Measurements from ENCODE around the gene EPB41. TPM values are rescaled to one million over a fixed set of nuclear protein-coding genes. Genes with fewer than 3 reads are reported as not detected.
A peak's percentile ranks its signal among the peaks of the same experiment; 100 is the strongest.
"Not testable (repeated sequence)": the region's sequence is repeated elsewhere in the genome, so short reads cannot be mapped to it uniquely, and the experiment has no call there.

Gene EPB41
- total RNA-seq, 2 donors from 2014 or later, result 193 to 221 TPM

DNA sequence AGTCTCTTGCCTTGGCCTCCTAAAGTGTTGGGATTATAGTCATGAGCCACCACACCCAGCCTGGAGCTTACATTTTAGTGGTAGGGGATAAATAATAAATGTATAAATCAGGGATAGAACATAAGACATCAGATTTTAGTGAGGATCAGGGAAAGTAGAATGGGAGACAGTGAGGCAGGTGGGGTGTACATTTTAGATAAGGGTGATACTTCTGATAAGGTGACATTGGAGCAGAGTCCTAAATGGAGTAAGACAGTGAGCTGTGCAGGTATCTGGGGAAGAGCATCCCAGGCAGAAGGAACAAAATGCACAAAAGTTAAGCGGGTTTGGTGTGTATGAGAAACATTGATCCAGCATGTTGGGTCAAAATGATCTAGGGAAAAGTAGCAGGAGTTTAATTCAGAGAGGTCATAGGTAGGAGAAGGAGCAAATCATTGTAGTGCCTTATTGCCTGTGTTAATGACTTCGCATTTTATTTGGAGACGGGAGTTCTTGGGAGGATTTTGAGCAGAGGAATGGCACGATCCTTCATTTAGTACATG is 11.1 kb downstream of the EPB41 start:
- Mint-ChIP-seq H3K4me3 (peak overlapping the region; percentile 55), H3K27ac (peak overlapping the region; percentile 98), H3K27me3 (no peaks in the 10 kb centered on the region), H3K36me3 (ENCODE audit: low read depth) (no peaks in the 10 kb centered on the region), H3K4me1 (peaks cover 45% of the 10 kb centered on the region)
- no peaks in the 10 kb centered on the region for H3K9me3 ChIP-seq (ENCODE audit: control insufficient read depth, low read length, poor library complexity, severe bottlenecking)
- no peak for ATAC-seq
- DNase-seq, result no peak

DNA sequence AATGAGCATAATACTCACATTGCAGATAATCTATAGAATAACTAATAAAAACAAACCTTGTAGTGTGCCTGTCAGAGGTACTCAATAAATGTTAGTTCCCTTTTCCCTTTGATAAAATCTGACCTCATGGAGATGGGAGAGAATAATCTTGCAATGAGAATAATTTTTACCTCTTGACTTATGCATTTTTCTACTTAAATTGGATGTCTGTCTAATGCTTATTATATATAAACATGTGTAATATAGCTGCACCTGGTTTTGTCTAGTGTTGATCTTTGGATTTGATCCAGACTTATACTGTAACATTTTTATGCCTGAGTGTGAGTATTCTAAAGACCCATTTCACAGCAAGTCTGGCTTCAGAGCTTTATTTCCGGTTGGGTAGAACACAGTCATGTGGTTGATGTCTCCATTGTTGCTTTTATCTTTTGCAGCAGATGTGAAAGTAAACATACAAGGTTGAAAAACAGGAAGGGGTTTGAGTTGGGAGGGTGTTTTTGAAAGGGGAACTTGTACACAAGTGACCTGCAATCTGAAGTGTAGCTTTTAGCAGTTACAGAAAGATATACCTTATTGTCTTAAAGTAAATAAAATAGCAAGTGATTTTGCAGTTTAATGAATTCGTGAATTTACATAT is 12.4 kb downstream of the EPB41 start:
- ATAC-seq (peak; percentile 89), DNase-seq (peak in 2 of 3 donors; percentile 14 to 15)
- H3K9me3 ChIP-seq (ENCODE audit: control insufficient read depth, low read length, poor library complexity, severe bottlenecking), result no peaks in the 10 kb centered on the region
- Mint-ChIP-seq H3K36me3 (ENCODE audit: low read depth) (no peaks in the 10 kb centered on the region), H3K27me3 (no peaks in the 10 kb centered on the region), H3K4me3 (peak overlapping the region; percentile 84), H3K4me1 (peaks cover 44% of the 10 kb centered on the region), H3K27ac (peak overlapping the region; percentile 98)

DNA sequence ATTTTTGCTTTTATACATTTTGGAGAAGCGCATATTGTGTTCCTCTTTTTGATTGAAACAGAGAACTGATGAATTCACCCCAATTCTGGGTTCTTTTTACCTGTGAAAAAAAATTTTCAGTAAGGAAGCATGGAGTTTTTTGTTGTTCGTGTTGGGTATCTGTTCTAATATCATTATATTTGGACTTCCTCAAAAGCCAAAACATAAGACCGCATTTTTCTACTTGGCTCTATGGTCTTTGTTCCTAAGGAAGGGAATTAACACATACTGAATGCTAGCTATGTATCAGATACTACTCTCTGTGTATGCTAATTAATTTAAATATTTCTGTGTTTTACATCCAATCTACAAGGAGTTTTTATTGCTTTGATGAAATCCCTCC is 12.9 kb downstream of the EPB41 start:
- no peaks in the 10 kb centered on the region for H3K9me3 ChIP-seq (ENCODE audit: control insufficient read depth, low read length, poor library complexity, severe bottlenecking)
- H3K4me1 Mint-ChIP-seq, result peaks cover 44% of the 10 kb centered on the region
- peak overlapping the region; percentile 98 for H3K27ac Mint-ChIP-seq
- no peaks in the 10 kb centered on the region for H3K27me3 Mint-ChIP-seq
- peak; percentile 10 for ATAC-seq
- H3K36me3 Mint-ChIP-seq (ENCODE audit: low read depth), result no peaks in the 10 kb centered on the region
- peak overlapping the region; percentile 84 for H3K4me3 Mint-ChIP-seq
- no peak for DNase-seq

DNA sequence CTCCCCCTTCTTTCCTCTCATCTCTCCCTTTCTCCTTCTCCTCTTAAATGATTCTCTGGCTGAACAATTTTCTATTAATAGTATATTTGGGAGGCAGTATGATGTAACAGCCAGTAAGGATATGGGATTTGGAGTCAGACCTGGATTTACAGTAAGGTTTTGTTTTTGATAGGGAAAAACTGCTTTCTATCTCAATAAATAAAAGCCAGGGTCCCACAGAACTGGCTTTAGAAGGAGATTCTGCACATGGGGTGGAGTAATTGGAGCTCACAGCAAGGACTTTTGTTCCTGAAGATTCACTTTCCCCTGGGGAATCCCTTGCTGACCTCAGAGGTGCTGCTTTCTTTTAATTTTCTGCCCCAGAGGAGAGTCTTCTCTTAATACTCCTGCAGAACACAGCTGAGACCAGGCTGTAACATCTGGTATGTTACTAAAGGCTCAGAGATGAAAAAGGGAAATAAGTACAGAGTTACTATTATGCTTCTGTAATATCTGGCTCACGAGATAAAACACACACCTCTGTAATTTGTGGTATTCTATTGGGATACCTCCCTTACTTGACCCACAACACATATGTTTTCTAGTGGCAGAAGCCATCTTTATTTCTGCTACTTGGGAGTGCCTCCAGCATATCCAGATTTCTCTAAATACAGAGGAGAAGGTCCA is 13.4 kb downstream of the EPB41 start:
- DNase-seq (no peak), ATAC-seq (peak; percentile 24)
- H3K9me3 ChIP-seq (ENCODE audit: control insufficient read depth, low read length, poor library complexity, severe bottlenecking), result no peaks in the 10 kb centered on the region
- Mint-ChIP-seq H3K4me1 (peaks cover 44% of the 10 kb centered on the region), H3K27ac (peak overlapping the region; percentile 98), H3K27me3 (no peaks in the 10 kb centered on the region), H3K36me3 (ENCODE audit: low read depth) (no peaks in the 10 kb centered on the region), H3K4me3 (peak overlapping the region; percentile 84)

DNA sequence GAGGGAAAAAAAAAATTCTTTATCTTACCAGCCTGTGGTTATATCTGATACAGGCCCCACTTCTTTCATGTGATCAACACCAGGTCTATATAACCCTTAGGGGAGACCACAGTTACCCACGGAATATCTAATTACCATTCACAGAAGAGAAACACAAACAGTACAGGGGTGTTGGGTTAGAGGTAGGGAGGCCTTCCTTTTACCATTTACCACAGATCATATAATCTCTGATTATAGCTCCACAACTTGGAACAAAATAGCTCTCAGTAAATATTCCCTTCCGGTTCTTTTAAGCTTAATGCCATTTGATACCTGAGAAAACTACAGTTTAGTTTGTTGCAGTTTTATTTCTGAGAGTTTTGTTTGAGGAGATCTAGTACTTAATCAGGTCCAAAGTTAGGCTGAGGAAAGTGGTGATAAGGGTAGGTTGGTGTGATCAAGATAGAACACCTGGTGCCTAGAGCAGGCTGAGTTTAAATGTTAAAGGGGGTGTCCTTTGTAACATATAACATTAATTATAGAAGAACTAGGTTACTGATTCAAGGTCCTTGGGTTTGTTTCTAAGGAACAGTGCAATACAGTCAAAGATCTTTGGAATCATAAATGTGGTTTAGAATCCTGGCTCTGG is 14.1 kb downstream of the EPB41 start:
- H3K9me3 ChIP-seq (ENCODE audit: control insufficient read depth, low read length, poor library complexity, severe bottlenecking), result no peaks in the 10 kb centered on the region
- Mint-ChIP-seq H3K4me3 (peak overlapping the region; percentile 84), H3K27me3 (no peaks in the 10 kb centered on the region), H3K4me1 (peaks cover 47% of the 10 kb centered on the region), H3K27ac (peak overlapping the region; percentile 98), H3K36me3 (ENCODE audit: low read depth) (no peaks in the 10 kb centered on the region)
- DNase-seq (no peak), ATAC-seq (peak; percentile 66)

DNA sequence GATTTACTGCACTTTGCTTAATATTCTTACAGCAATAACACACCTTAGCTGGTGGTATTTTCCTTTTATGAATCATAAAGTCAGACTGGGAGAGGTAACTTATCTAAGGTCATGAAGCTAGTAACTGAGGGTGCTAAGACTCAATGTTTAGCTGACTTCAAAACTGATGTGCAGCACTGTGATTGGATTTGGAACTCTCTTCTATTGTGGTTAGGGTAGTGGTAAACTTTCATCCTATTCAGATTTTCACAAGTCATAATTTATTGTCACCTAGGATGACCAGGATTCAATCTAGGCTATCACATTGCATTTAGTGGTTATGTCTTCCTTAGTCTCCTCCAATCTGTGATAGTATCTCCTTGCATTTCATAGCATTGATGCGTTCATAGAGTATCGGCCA is 18.9 kb downstream of the EPB41 start:
- ATAC-seq (peak; percentile 75), DNase-seq (no peak)
- H3K9me3 ChIP-seq (ENCODE audit: control insufficient read depth, low read length, poor library complexity, severe bottlenecking), result no peaks in the 10 kb centered on the region
- Mint-ChIP-seq H3K4me1 (peaks cover 45% of the 10 kb centered on the region), H3K27ac (peak overlapping the region; percentile 88), H3K4me3 (peak overlapping the region; percentile 75), H3K36me3 (ENCODE audit: low read depth) (peaks cover 2% of the 10 kb centered on the region), H3K27me3 (no peaks in the 10 kb centered on the region)

DNA sequence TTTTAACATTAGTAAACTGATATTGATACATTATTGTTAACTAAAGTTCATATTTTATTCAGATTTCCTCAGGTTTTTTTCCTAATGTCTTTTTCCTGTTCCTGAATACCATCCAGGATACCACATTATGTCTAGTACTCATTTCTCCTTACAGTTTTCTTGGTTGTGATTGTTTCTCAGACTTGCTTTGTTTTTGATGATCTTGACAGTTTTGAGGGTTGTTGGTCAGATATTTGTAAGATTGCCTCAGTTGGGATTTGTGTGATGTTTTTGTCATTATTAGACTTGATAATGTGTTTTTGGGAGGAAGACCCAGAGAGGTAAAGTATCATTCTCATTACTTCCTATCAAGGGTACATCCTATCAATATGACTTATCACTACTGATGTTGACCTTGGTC is 19.5 kb downstream of the EPB41 start:
- H3K9me3 ChIP-seq (ENCODE audit: control insufficient read depth, low read length, poor library complexity, severe bottlenecking), result no peaks in the 10 kb centered on the region
- ATAC-seq, result no peak
- Mint-ChIP-seq H3K27me3 (no peaks in the 10 kb centered on the region), H3K27ac (peak overlapping the region; percentile 88), H3K4me3 (peak overlapping the region; percentile 81), H3K4me1 (peaks cover 43% of the 10 kb centered on the region), H3K36me3 (ENCODE audit: low read depth) (peaks cover 2% of the 10 kb centered on the region)
- no peak for DNase-seq

DNA sequence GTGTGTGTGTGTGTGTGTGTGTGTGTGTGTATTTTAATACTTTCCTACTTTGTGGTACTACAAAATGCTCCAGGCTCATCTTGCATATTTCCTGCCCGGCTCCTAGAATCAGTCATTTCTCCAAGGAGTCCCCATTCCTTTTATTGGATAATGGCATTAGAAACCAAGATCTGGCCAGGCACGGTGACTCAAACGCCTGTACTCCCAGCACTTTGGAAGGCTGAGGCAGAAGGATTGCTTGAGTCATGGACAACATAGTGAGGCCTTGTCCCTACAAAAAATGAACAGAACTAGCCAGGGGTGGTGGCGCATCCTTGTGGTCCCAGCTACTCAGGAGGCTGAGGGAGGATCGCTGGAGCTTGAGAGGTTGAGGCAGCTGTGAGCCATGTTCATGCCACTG is 20.3 kb downstream of the EPB41 start:
- H3K9me3 ChIP-seq (ENCODE audit: control insufficient read depth, low read length, poor library complexity, severe bottlenecking), result no peaks in the 10 kb centered on the region
- Mint-ChIP-seq H3K4me1 (peaks cover 47% of the 10 kb centered on the region), H3K4me3 (no peak overlapping the region), H3K27ac (peak overlapping the region; percentile 88), H3K27me3 (no peaks in the 10 kb centered on the region), H3K36me3 (ENCODE audit: low read depth) (peaks cover 2% of the 10 kb centered on the region)
- no peak for DNase-seq
- ATAC-seq, result no peak

DNA sequence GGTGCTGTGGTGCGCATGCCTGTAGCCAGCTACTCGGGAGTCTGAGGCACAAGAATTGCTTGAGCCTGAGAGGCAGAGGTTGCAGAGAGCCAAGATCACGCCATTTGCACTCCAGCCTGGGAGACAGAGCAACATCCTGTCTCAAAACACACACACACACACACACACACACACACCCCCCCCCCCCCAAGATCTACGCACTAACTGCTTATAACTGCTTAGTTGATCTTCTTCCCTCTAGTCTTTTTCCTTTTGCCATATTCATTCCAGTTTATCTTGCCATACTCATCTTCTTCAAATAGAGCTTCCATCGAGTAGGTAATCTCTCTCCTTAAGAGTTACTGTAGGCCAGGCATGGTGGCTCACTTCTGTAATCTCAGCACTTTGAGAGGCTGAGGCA is 20.9 kb downstream of the EPB41 start:
- no peak for ATAC-seq
- no peaks in the 10 kb centered on the region for H3K9me3 ChIP-seq (ENCODE audit: control insufficient read depth, low read length, poor library complexity, severe bottlenecking)
- Mint-ChIP-seq H3K36me3 (ENCODE audit: low read depth) (peaks cover 2% of the 10 kb centered on the region), H3K27ac (peak overlapping the region; percentile 93), H3K27me3 (no peaks in the 10 kb centered on the region), H3K4me3 (peak overlapping the region; percentile 79), H3K4me1 (peaks cover 49% of the 10 kb centered on the region)
- DNase-seq, result no peak

DNA sequence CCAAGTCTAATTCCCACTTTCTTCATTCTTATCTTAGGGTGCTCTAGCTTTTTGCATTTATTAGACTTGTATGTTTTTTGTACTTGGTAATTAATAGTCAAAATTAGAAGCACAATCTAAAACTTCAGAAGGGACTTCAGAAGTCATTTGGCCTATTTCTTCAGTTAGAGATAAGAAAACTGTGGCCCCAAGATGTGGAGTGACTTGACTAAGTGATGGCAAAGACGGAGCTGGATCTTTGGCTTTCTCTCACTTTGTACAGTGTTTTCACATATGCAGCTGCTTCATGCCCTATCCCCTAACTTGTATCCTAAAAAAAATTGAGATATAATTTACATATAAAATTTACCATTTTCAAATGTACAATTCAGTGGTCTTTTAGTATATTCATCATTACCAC is 21.7 kb downstream of the EPB41 start:
- DNase-seq, result no peak
- peak overlapping the region; percentile 93 for H3K27ac Mint-ChIP-seq
- no peak for ATAC-seq
- no peaks in the 10 kb centered on the region for H3K9me3 ChIP-seq (ENCODE audit: control insufficient read depth, low read length, poor library complexity, severe bottlenecking)
- H3K27me3 Mint-ChIP-seq, result no peaks in the 10 kb centered on the region
- peak overlapping the region; percentile 22 for H3K4me3 Mint-ChIP-seq
- H3K4me1 Mint-ChIP-seq, result peaks cover 52% of the 10 kb centered on the region
- peaks cover 2% of the 10 kb centered on the region for H3K36me3 Mint-ChIP-seq (ENCODE audit: low read depth)

DNA sequence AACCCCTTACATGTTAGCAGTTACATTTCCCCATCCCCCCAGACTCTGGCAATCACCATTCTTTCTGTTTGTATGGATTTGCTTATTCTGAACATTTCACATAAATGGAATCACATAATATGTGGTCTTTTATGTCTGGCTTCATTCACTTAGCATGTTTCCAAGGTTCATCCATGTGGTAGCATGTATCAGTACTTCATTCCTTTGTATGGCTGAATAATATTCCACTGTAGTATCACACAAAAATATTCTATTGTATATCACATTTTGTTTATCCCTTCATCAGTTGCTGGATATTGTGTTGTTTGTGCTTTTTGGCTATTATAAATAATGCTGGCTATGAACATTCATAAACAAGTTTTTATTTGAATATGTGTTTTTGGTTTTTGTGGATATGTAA is 22.2 kb downstream of the EPB41 start:
- H3K9me3 ChIP-seq (ENCODE audit: control insufficient read depth, low read length, poor library complexity, severe bottlenecking), result no peaks in the 10 kb centered on the region
- DNase-seq, result no peak
- H3K4me1 Mint-ChIP-seq, result peaks cover 54% of the 10 kb centered on the region
- H3K27ac Mint-ChIP-seq, result peak overlapping the region; percentile 93
- H3K36me3 Mint-ChIP-seq (ENCODE audit: low read depth), result peaks cover 2% of the 10 kb centered on the region
- H3K4me3 Mint-ChIP-seq, result no peak overlapping the region
- no peaks in the 10 kb centered on the region for H3K27me3 Mint-ChIP-seq
- ATAC-seq, result no peak

DNA sequence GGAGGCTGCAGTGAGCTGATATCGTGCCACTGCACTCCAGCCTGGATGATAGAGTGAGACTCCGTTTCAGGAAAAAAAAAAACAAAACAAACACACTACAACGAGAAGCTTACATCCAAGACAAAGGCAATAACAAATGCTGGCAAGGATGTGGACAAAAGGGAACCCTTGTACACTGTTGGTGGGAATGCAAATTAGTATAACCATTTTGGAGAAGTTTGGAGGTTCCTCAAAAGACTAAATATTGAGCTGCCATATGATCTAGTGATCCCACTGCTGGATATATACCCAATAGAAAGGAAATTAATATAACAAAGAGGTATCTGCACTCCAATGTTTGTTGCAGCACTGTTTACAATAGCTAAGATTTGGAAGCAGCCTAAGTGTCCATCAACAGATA is 29.2 kb downstream of the EPB41 start:
- not testable (repeated sequence) for H3K4me3 Mint-ChIP-seq; H3K27me3 Mint-ChIP-seq; DNase-seq; H3K9me3 ChIP-seq (ENCODE audit: control insufficient read depth, low read length, poor library complexity, severe bottlenecking); ATAC-seq; H3K27ac Mint-ChIP-seq; H3K36me3 Mint-ChIP-seq (ENCODE audit: low read depth)
- peaks cover 37% of the 10 kb centered on the region for H3K4me1 Mint-ChIP-seq

DNA sequence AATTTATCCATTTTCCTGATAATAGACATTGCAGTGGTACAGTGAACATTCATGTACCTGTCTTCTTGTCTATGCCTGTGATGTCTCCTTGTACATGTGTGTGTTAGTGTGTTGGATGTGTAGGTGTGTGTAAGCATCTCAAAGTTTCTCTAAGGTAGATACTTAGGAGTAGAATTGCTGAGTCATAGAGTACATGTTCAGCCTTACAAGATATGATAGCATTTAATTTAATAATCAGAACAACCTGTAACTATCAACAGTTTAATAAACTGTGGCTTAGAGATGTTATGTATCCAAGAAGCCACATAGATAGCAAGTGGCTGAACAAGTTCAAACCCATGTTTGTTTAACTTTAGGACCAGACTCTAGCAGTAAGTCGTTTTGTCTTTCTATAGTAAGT is 35.6 kb downstream of the EPB41 start:
- H3K9me3 ChIP-seq (ENCODE audit: control insufficient read depth, low read length, poor library complexity, severe bottlenecking), result no peaks in the 10 kb centered on the region
- no peak for ATAC-seq
- DNase-seq, result no peak
- Mint-ChIP-seq H3K27me3 (no peaks in the 10 kb centered on the region), H3K36me3 (ENCODE audit: low read depth) (peaks cover 2% of the 10 kb centered on the region), H3K27ac (peak overlapping the region; percentile 72), H3K4me3 (no peak overlapping the region), H3K4me1 (peaks cover 25% of the 10 kb centered on the region)

All from T-helper 17 cell (primary cell).